ENCODE results near the gene CEACAM18.

DNA sequence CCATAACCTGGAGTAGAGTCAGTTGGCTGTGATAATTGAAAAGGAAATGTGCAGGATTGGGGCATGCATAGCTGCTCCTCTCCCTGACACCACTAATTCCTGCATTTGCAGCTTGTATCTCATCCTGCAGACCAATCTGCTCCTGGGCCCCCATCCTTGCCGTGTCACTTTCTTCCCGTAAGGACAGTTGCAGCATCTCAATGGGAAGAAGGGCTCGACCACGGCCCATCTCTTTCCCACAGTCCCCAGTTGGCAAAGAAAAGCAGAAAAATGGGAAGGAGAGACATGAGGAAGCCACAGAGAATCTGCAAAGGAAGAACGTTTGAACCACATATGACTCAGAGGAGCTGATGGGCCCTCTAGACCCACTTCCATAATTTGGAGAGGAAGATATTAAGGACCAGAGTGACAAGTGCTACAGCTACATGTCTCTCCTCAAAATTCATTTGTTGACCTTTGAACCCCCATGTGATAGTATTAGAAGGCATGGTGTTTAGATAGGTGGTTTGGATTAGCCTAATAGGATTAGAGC is 25.0 kb downstream of the CEACAM18 start:
- TF ChIP-seq, protein P1, sequence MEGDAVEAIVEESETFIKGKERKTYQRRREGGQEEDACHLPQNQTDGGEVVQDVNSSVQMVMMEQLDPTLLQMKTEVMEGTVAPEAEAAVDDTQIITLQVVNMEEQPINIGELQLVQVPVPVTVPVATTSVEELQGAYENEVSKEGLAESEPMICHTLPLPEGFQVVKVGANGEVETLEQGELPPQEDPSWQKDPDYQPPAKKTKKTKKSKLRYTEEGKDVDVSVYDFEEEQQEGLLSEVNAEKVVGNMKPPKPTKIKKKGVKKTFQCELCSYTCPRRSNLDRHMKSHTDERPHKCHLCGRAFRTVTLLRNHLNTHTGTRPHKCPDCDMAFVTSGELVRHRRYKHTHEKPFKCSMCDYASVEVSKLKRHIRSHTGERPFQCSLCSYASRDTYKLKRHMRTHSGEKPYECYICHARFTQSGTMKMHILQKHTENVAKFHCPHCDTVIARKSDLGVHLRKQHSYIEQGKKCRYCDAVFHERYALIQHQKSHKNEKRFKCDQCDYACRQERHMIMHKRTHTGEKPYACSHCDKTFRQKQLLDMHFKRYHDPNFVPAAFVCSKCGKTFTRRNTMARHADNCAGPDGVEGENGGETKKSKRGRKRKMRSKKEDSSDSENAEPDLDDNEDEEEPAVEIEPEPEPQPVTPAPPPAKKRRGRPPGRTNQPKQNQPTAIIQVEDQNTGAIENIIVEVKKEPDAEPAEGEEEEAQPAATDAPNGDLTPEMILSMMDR (IDR thresholded peaks at IDR 0.05): no peak
- TF ChIP-seq POLR2A (IDR thresholded peaks at IDR 0.05) (no peak), EP300 (IDR thresholded peaks at IDR 0.05) (no peak)

All from gastroesophageal sphincter (tissue), 3 donors.